ENCODE measurements around the gene HRH3. TPM values are rescaled to one million over a fixed set of nuclear protein-coding genes. Genes with fewer than 3 reads are reported as not detected.
A peak's percentile ranks its signal among the peaks of the same experiment; 100 is the strongest.

HRH3 gene
- total RNA-seq, 3 donors from 2014 or later, result 0.09 TPM; not detected in 2

DNA sequence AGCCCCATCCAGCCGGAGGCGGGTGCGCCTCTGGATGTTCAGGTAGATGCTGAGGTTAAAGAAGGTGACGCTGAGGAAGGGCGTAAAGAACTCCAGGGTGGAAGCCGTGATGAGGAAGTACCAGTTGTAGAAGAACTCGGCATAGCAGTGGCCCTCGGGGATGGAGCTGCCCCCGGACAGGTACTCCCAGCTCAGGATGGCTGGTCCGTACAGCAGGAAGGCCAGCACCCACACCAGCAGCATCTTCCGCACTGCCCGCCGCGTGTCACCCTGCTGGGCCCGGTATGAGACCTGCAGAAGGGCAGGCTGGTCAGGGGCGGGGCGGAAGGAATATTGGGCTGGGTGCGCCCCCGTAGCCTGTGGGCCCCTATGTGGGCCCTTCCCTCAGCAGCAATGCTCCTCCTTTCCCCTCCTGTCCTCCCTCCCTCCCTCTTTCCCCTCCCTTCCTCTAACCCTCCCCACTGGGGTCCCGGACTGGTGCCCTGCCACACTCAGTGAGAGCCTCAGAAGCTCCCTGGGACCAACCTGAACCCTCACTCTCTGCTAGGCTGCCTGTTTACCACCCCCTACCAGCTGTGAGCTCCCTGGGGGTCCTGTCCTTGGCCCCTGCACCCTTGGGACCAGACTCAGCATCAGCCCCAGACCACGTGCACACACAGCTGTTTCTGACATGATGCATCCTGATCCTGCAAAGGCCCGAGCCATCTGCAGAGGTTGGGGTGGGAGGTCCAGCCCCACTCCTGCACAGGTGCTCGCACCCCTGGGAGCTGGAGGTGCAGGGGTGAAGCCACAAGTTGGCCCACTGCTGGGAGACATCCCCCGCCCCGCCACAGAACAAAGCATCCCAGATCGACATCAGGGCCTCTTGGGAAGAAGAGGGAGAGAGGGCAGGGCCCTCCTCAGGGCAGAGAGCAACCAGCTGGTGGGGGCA lies 3.2 kb downstream of the HRH3 start:
- H3K4me3 ChIP-seq, result no peak overlapping the region
- no peaks in the 10 kb centered on the region for H3K9me3 ChIP-seq
- no peak for DNase-seq
- no peak for ATAC-seq
- H3K4me1 ChIP-seq (ENCODE audit: low read depth), result peaks cover 5% of the 10 kb centered on the region
- TF ChIP-seq, protein P1, sequence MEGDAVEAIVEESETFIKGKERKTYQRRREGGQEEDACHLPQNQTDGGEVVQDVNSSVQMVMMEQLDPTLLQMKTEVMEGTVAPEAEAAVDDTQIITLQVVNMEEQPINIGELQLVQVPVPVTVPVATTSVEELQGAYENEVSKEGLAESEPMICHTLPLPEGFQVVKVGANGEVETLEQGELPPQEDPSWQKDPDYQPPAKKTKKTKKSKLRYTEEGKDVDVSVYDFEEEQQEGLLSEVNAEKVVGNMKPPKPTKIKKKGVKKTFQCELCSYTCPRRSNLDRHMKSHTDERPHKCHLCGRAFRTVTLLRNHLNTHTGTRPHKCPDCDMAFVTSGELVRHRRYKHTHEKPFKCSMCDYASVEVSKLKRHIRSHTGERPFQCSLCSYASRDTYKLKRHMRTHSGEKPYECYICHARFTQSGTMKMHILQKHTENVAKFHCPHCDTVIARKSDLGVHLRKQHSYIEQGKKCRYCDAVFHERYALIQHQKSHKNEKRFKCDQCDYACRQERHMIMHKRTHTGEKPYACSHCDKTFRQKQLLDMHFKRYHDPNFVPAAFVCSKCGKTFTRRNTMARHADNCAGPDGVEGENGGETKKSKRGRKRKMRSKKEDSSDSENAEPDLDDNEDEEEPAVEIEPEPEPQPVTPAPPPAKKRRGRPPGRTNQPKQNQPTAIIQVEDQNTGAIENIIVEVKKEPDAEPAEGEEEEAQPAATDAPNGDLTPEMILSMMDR (IDR thresholded peaks at IDR 0.05), result no peak
- no peaks in the 10 kb centered on the region for H3K36me3 ChIP-seq (ENCODE audit: low read depth)
- intact Hi-C loops (cut with DNase I, micrococcal nuclease), result no loop called here

DNA sequence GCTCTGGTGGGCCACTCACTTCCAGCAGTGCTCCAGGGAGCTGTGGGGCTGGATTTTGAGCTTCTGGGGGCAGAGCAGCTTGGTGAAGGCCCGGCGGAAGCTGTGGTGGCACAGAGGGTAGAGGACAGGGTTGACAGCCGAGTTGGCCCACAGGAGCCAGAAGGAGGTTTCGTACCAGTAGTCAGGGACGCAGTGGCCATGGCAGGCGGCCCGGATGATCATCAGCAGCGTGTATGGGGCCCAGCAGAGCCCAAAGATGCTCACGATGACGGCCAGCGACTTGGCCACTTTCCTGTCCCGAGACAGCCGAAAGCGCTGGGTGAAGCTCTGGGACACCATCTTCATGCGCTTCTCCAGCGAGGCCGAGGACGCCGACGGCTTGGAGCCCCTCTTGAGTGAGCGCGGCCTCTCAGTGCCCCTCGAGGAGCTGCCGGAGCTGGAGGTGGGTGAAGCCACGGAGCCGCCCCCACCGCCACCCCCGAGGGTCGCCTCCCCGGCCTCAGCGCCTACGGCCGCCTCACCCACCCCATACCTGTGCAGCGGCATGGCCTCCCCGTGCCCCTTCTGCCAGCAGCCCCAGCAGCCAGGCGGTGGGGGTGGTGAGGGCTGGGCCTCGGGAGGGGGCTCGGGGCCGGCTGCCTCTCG lies 4.0 kb downstream of the HRH3 start:
- TF ChIP-seq, protein P1 (IDR thresholded peaks at IDR 0.05), result no peak
- no peaks in the 10 kb centered on the region for H3K36me3 ChIP-seq (ENCODE audit: low read depth)
- no peak overlapping the region for H3K4me3 ChIP-seq
- no peak for DNase-seq
- no peak for ATAC-seq
- peaks cover 5% of the 10 kb centered on the region for H3K4me1 ChIP-seq (ENCODE audit: low read depth)
- no peaks in the 10 kb centered on the region for H3K9me3 ChIP-seq
- intact Hi-C loops (cut with DNase I, micrococcal nuclease), result no loop called here

DNA sequence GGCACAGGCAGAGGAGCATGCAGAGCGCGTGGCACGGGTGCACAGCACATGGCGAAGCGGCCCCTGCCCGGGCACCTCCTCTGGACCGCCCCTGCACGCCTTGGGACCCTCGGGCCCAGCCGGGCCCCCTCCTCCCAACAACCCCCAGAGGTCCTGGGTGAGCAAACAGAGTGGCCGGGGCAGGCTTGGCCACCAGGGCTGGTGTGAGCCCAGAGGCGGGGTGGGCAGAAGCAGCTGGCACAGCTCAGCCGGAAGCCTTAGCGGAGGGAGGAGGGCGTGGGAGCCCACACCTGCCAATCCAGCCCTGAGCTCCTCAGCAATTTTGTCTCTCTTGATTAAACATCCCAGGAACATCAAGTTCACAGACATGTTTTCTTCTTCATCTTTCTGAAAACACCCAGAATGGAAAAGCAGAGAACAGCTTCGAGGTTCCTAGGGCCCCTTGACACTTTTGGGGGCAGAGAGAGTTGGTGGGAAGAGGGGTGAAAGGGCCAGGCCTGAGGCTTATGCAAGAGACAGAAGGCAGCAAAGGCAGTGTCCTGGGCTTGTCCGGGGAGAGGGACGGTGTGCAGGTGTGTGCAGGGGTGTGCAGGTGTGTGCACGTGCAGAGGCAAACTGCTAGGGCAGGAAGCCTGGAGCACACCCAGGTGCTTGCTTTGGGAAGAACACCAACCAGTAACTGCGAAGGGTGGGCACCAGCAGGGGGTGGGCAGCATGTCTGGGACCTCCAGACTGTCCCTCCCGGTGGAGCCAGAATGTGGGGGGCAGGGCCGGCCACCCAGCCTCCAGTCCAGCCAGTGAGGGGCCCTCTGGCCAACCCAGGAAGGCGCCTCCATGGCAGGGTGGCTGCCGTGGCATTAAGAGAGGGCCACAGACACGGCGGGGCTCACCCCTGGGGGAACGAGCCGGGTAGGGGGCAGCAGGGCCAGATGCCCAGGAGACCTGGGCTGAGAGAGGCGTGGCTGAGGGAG lies 4.8 kb downstream of the HRH3 start:
- intact Hi-C loops (cut with DNase I, micrococcal nuclease), result no loop called here
- ATAC-seq (no peak), DNase-seq (no peak)
- no peaks in the 10 kb centered on the region for H3K9me3 ChIP-seq
- H3K36me3 ChIP-seq (ENCODE audit: low read depth), result no peaks in the 10 kb centered on the region
- TF ChIP-seq, protein P1 (IDR thresholded peaks at IDR 0.05), result no peak
- no peak overlapping the region for H3K4me3 ChIP-seq
- H3K4me1 ChIP-seq (ENCODE audit: low read depth), result peaks cover 5% of the 10 kb centered on the region

DNA sequence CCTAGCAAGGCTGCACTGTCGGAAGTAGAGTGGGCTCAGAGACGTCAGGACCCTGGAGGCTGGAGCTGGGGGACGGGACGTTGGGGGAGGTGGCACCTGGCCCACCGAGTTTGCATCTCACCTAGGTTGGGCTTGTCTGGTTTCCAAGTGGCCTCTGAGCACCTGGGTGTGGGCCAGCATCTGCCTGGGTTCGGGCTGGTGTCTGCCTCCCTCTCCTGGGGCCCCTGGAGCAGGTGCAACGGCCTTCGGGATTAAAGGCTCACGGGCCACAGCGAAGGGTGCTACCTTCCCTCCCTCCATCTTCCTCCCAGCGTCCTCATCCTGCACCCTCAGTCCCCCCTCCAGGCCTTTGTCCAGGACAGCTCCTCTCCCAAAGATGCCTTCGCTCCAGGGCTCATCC lies 6.0 kb downstream of the HRH3 start:
- H3K9me3 ChIP-seq, result no peaks in the 10 kb centered on the region
- DNase-seq, result no peak
- no peaks in the 10 kb centered on the region for H3K36me3 ChIP-seq (ENCODE audit: low read depth)
- no peaks in the 10 kb centered on the region for H3K4me1 ChIP-seq (ENCODE audit: low read depth)
- intact Hi-C loops (cut with DNase I, micrococcal nuclease), result no loop called here
- ATAC-seq, result no peak
- TF ChIP-seq, protein P1 (IDR thresholded peaks at IDR 0.05), result no peak
- H3K4me3 ChIP-seq, result no peak overlapping the region

DNA sequence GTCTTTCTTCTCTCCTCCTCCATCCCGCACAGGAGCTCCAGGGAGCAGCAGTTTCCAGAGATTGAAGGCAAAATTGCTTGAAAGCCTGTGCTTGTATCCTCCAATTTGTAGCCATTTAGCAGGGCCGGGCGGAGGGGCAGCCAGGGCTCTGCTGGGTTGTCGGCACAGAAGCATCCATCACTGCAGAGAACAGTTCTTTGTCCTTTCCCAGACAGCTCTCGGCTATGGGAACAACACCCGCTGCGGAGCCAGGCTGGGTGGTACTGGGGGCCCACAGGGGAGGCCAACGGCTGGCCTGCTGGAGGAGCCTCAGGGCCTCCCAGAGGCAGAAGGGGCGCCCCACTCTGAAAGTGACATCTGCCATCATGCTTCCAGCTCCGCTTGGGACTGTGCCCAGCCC lies 7.8 kb downstream of the HRH3 start:
- H3K36me3 ChIP-seq (ENCODE audit: low read depth), result no peaks in the 10 kb centered on the region
- no peaks in the 10 kb centered on the region for H3K4me1 ChIP-seq (ENCODE audit: low read depth)
- no peaks in the 10 kb centered on the region for H3K9me3 ChIP-seq
- H3K4me3 ChIP-seq, result no peak overlapping the region
- TF ChIP-seq, protein P1 (IDR thresholded peaks at IDR 0.05), result no peak
- DNase-seq, result peak in 1 of 3 donors; percentile 19
- intact Hi-C loops (cut with DNase I, micrococcal nuclease), result no loop called here
- no peak for ATAC-seq

All from mucosa of descending colon (tissue), 3 donors.